ENCODE results near the gene B4GALNT2.
"Not testable (repeated sequence)": the region's sequence is repeated elsewhere in the genome, so short reads cannot be mapped to it uniquely, and the experiment has no call there.

B4GALNT2 gene, protein sequence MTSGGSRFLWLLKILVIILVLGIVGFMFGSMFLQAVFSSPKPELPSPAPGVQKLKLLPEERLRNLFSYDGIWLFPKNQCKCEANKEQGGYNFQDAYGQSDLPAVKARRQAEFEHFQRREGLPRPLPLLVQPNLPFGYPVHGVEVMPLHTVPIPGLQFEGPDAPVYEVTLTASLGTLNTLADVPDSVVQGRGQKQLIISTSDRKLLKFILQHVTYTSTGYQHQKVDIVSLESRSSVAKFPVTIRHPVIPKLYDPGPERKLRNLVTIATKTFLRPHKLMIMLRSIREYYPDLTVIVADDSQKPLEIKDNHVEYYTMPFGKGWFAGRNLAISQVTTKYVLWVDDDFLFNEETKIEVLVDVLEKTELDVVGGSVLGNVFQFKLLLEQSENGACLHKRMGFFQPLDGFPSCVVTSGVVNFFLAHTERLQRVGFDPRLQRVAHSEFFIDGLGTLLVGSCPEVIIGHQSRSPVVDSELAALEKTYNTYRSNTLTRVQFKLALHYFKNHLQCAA
- total RNA-seq = 0 to 0.07 reads per million in 2 donors

- peak; percentile 8 for DNase-seq
Measured at GRCh38 chr17:49132699-49133364, at the start of gene B4GALNT2. B4GALNT2 (plus strand) TSS chr17:49132769; CDS start chr17:49132793, 24 bp downstream.

DNA sequence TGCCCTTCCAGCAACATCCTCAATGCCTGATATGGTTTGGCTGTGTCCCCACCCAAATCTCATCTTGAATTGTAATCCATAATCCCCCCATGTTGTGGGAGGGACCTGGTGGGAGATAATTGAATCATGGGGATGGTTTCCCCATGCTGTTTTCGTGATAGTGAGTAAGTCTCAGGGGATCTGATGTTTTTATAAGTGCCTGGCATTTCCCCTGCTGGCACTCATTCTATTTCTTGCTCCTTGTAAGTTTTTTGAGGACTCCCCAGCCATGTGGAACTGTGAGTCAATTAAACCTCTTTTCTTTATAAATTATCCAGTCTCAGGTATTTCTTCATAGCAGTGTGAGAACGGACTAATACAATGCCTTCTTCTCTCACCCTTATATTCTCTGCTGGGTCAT is 47.5 kb upstream of the B4GALNT2 start:
- not testable (repeated sequence) for DNase-seq

- no peak for DNase-seq
Measured at GRCh38 chr17:49085565-49086315, 46.8 kb upstream of the B4GALNT2 start.

DNA sequence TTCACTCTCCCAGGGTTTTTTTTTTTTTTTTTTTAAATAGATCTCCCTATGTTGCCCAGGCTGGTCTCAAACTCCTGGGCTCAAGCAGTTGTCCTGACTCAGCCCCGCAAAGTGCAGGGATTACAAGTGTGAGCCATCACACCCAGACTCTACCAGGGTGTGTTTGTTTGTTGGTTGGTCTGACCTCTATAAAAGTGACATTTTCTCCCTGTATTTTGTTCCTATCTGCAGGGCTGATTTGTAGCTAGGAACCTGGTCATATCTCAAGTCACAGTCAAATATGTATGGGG is 46.3 kb upstream of the B4GALNT2 start:
- no peak for DNase-seq

DNA sequence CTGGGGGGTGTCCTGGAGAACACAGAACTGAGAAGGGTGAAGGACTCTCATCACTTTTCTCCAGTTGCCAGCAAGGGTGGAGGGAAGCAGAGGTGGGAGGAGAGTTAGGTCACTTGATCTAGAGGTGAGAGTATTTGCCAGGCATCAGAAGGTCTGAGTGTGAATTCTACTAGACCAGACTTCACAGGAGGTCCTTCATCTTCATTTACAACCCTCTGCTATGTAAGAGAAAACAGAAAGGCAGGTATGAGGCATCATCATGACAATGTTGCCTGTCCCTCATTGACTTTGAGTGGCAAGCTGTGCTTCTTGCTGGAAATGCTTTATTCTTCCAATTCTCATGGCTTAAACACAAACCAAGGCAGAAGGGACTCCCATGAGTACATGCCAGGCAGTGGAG is 45.9 kb upstream of the B4GALNT2 start:
- DNase-seq = no peak

- no peak for DNase-seq
Measured at GRCh38 chr17:49089094-49089493, 43.5 kb upstream of the B4GALNT2 start.

GRCh38 chr17:49090878-49091594 is 41.5 kb upstream of the B4GALNT2 start:
- no peak for DNase-seq

GRCh38 chr17:49093131-49093530 is 39.4 kb upstream of the B4GALNT2 start:
- no peak for DNase-seq

DNA sequence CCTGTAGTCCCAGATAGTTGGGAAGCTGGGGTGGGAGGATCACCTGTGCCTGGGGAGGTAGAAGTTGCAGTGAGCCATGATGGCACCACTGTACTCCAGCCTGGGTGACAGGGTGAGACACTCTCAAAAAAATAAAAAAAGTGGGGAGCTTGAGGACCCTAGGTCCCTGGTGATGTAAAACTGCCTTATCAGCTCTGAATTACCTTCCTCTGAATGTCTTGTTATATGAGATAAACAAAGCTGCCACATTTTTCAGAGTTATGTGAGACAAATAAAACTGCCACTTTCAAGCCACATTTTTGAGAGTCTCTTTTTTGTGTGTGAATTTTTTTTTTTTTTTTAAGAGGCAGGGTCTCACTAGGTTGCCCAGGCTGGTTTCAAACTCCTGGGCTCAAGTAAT is 32.0 kb upstream of the B4GALNT2 start:
- no peak for DNase-seq

- no peak for DNase-seq
Measured at GRCh38 chr17:49101054-49101534, 31.5 kb upstream of the B4GALNT2 start.

- DNase-seq = not testable (repeated sequence)
Measured at GRCh38 chr17:49103360-49103759, 29.2 kb upstream of the B4GALNT2 start.

GRCh38 chr17:49104511-49105074 is 28.0 kb upstream of the B4GALNT2 start:
- no peak for DNase-seq

DNA sequence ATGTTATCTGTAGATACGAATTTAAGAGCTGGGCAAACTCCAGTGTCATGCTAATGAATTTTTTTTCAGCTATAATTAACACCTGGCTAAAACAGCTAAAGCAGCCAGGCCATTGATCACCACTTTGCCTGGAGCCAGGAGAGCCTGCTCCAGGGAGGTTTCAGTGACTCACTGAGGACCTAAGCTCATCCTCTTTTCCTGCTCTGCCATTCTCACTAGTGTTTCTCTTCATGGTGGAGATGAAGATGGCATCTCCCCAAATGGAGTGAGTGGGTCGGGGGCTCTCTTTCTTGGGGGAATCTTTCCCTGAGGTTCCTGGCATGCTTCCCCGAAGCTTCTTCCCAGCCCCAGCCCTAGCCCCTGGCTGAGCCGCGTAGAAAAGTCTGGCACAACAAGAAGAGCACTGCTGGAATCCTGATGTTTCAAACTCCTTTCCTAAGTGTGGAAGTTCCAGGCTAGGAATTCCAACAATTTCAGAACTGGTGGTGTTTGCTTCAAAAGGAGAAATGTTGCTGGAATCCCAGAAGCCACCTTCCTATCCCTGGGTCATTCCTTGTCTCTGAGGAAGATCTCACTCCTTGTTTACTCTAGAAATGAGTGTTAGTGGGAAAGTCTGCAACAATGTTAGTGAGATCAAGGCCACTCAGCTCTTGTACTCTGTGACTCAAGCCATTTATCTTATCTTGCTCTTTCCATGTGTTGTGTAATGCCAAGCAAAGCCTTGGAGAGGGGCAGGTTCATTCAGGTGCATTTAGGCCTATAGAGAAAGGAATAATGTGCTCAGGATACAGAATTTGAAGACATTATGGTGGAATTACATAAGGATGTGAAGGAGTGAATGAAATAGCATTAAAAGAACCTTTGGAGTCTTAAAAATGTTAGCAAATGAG is 26.0 kb upstream of the B4GALNT2 start:
- DNase-seq = no peak

DNA sequence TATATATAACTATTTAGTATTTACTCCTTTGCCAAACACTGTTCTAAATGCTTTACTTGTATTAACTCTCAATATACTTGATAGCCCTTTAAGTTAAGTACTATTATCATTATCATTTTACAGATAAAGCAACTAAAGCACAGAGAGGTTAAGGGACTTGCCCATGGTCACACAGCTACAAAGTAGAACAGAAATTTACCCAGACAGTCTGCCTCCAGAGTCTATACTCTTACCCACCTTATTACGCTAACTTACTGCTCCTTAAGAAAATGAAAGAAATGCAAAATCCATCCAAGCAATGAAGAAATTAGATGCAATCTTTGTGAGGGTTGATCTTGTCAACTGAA is 25.4 kb upstream of the B4GALNT2 start:
- DNase-seq = no peak

DNA sequence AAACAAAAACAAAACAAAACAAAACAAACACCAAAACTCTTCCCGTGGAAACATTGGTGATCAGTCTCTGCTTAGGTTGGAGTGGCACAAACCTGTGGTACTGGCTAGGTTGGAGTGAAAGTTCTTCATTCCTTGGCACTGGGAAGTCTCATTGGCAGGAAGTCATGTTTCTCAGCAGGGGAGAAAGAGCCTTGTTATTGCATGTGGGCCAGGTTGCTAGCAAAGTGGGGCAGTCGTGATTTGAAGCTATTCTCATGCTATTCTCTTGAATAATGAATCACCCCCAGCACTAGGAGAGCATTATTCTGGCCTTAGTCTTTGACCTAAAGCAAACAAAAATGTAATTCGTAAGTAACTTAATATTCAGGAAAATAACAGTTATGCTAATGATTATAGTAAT is 24.3 kb upstream of the B4GALNT2 start:
- DNase-seq = no peak

DNA sequence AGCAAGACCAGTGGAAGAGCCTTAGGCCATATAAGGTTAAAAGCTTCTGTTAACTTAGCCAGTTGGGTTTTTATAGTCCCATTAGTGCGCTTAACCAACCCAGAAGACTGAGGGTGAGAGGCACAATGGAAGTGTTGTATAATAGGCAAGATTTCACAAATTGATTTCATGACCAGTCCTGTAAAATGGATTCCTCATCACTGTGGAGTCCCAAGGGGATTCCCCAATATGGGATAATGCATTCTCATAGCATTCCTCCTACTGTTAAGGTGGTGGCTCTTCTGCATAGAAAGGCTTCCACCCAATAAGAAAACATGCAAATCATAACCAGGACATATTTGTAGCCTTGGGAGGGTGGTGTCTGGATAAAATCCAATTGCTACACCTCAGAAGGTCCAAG is 22.1 kb upstream of the B4GALNT2 start:
- no peak for DNase-seq

DNA sequence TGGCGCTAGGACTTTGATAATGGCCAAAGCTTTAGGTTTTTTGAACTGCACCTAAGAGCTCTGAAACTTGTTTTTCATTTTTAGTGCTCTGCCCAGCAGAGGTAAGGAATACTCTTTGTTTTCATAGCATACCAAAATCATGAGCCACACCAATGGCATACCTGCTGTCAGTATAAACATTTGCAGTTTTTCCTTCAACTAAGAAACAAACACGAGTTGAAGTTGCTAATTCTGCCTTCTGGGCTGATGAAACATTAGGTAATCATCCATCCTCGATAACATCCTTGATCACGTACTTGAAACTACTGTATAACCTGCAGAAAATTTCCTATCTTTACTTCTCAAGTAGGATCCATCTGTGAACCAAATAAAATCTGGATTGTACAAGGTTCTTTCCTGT is 20.6 kb upstream of the B4GALNT2 start:
- no peak for DNase-seq

GRCh38 chr17:49112936-49113335 is 19.6 kb upstream of the B4GALNT2 start:
- DNase-seq = no peak

GRCh38 chr17:49114703-49115102 is 17.9 kb upstream of the B4GALNT2 start:
- DNase-seq = no peak

- no peak for DNase-seq
Measured at GRCh38 chr17:49117587-49118230, 14.9 kb upstream of the B4GALNT2 start.

- no peak for DNase-seq
Measured at GRCh38 chr17:49120166-49120565, 12.4 kb upstream of the B4GALNT2 start.
